GM12891 (cell line): ENCODE measurements around the gene ABCB6.

Experiments used
- POLR2A ChIP-seq: IDR thresholded peaks from 2 replicates; pipeline ENCODE4 v1.6.1; 2011; ENCODE audit warnings: low read depth, low read length, control low read depth
- POLR2AphosphoS5 ChIP-seq: IDR thresholded peaks from 2 replicates; pipeline ENCODE4 v1.6.1; 2011; ENCODE audit warnings: low read depth, low read length, control low read depth
- POU2F2 ChIP-seq: IDR thresholded peaks from 2 replicates; pipeline ENCODE4 v1.6.1; 2011; ENCODE audit warnings: low read depth, mild to moderate bottlenecking, control low read depth, low read length, moderate library complexity
- SPI1 ChIP-seq: IDR thresholded peaks from 2 replicates; pipeline ENCODE4 v1.6.1; 2011; ENCODE audit warnings: low read depth, low read length, control low read depth
- TAF1 ChIP-seq: IDR thresholded peaks from 2 replicates; pipeline ENCODE4 v1.6.1; 2011; ENCODE audit warnings: low read depth, low read length, control low read depth

GRCh38 chr2:219246559-219246958 is 27.8 kb upstream of the ABCB6 start:
- TF ChIP-seq POLR2A: no peak
- no peak for TF ChIP-seq SPI1
- TF ChIP-seq TAF1: no peak
- TF ChIP-seq POU2F2: no peak
- TF ChIP-seq POLR2AphosphoS5: no peak
